KOPT-K1 (cell line): ENCODE data around the gene ZBTB7C.

ENCODE experiments used
- H3K27ac ChIP-seq: fragments of 200-600 bp; sonication (generic); 2 replicates; pipeline ENCODE4 v1.5.1; 2016; ENCODE audit warnings: antibody characterized with exemption, mild to moderate bottlenecking, low read depth, low read length; ENCODE audit not compliant: poor library complexity, severe bottlenecking
- H3K36me3 ChIP-seq: fragments of 200-600 bp; sonication (generic); 2 replicates; pipeline ENCODE4 v1.5.1; 2017; ENCODE audit warnings: antibody characterized with exemption, mild to moderate bottlenecking, low read length, moderate library complexity; ENCODE audit not compliant: insufficient read depth
- H3K9me3 ChIP-seq: fragments of 200-600 bp; sonication (generic); 2 replicates; pipeline ENCODE4 v1.5.1; 2017; ENCODE audit warnings: antibody characterized with exemption, low read length, mild to moderate bottlenecking; ENCODE audit not compliant: insufficient read depth, poor library complexity, severe bottlenecking

Gene ZBTB7C

GRCh38 chr18:48084858-48085257, 324.3 kb downstream of the ZBTB7C start:
- Histone ChIP-seq H3K27ac (no peak overlapping the region), H3K9me3 (no peaks in the 10 kb centered on the region), H3K36me3 (no peaks in the 10 kb centered on the region)

GRCh38 chr18:48084041-48084757, 325.0 kb downstream of the ZBTB7C start:
- Histone ChIP-seq H3K36me3 (no peaks in the 10 kb centered on the region), H3K9me3 (no peaks in the 10 kb centered on the region), H3K27ac (no peak overlapping the region)

- Histone ChIP-seq H3K9me3 (no peaks in the 10 kb centered on the region), H3K27ac (no peak overlapping the region), H3K36me3 (no peaks in the 10 kb centered on the region)
Measured at GRCh38 chr18:48080546-48080945, 328.6 kb downstream of the ZBTB7C start.

- H3K36me3 ChIP-seq, result no peaks in the 10 kb centered on the region
- H3K27ac ChIP-seq, result no peak overlapping the region
Measured at GRCh38 chr18:48079885-48080284, 329.3 kb downstream of the ZBTB7C start.

GRCh38 chr18:48078448-48078847, 330.7 kb downstream of the ZBTB7C start:
- no peaks in the 10 kb centered on the region for H3K36me3 ChIP-seq
- H3K9me3 ChIP-seq, result no peaks in the 10 kb centered on the region
- H3K27ac ChIP-seq, result no peak overlapping the region

More at GRCh38 chr18:48079885-48080284, 329.3 kb downstream of the ZBTB7C start:
- no peaks in the 10 kb centered on the region for H3K9me3 ChIP-seq

GRCh38 chr18:48077291-48077690, 331.9 kb downstream of the ZBTB7C start:
- Histone ChIP-seq H3K36me3 (no peaks in the 10 kb centered on the region), H3K9me3 (no peaks in the 10 kb centered on the region), H3K27ac (no peak overlapping the region)

- Histone ChIP-seq H3K9me3 (no peaks in the 10 kb centered on the region), H3K36me3 (no peaks in the 10 kb centered on the region), H3K27ac (no peak overlapping the region)
Measured at GRCh38 chr18:48076461-48076860, 332.7 kb downstream of the ZBTB7C start.

- H3K36me3 ChIP-seq, result no peaks in the 10 kb centered on the region
- no peaks in the 10 kb centered on the region for H3K9me3 ChIP-seq
- no peak overlapping the region for H3K27ac ChIP-seq
Measured at GRCh38 chr18:48075707-48076093, 333.5 kb downstream of the ZBTB7C start.

- Histone ChIP-seq H3K36me3 (no peaks in the 10 kb centered on the region), H3K27ac (no peak overlapping the region), H3K9me3 (no peaks in the 10 kb centered on the region)
Measured at GRCh38 chr18:48074929-48075706, 334.1 kb downstream of the ZBTB7C start.

- H3K27ac ChIP-seq, result no peak overlapping the region
- no peaks in the 10 kb centered on the region for H3K9me3 ChIP-seq
- no peaks in the 10 kb centered on the region for H3K36me3 ChIP-seq
Measured at GRCh38 chr18:48073211-48073930, 335.8 kb downstream of the ZBTB7C start.

- no peaks in the 10 kb centered on the region for H3K36me3 ChIP-seq
- no peak overlapping the region for H3K27ac ChIP-seq
- H3K9me3 ChIP-seq, result no peaks in the 10 kb centered on the region
Measured at GRCh38 chr18:48072428-48073204, 336.6 kb downstream of the ZBTB7C start.

- Histone ChIP-seq H3K27ac (no peak overlapping the region), H3K36me3 (no peaks in the 10 kb centered on the region), H3K9me3 (no peaks in the 10 kb centered on the region)
Measured at GRCh38 chr18:48068916-48069445, 340.2 kb downstream of the ZBTB7C start.

- no peaks in the 10 kb centered on the region for H3K9me3 ChIP-seq
- H3K36me3 ChIP-seq, result no peaks in the 10 kb centered on the region
- H3K27ac ChIP-seq, result no peak overlapping the region
Measured at GRCh38 chr18:48066225-48066652, 342.9 kb downstream of the ZBTB7C start.

- H3K9me3 ChIP-seq, result no peaks in the 10 kb centered on the region
- H3K36me3 ChIP-seq, result no peaks in the 10 kb centered on the region
- H3K27ac ChIP-seq, result no peak overlapping the region
Measured at GRCh38 chr18:48065601-48065995, 343.6 kb downstream of the ZBTB7C start.
